AG09319 (cell line): ENCODE results near the gene OSBPL5.

Experiments
- DNase-seq: peaks from one replicate; pipeline ENCODE4 v3.0.0-alpha.2; 2010; ENCODE audit warnings: low read depth; ENCODE audit errors: extremely low read depth
- TF ChIP-seq, protein P1 (sequence below): IDR thresholded peaks from 2 replicates; pipeline ENCODE4 v1.5.1; 2011; ENCODE audit warnings: low read depth, mild to moderate bottlenecking, inconsistent platforms, low read length, moderate library complexity

Gene OSBPL5

DNA sequence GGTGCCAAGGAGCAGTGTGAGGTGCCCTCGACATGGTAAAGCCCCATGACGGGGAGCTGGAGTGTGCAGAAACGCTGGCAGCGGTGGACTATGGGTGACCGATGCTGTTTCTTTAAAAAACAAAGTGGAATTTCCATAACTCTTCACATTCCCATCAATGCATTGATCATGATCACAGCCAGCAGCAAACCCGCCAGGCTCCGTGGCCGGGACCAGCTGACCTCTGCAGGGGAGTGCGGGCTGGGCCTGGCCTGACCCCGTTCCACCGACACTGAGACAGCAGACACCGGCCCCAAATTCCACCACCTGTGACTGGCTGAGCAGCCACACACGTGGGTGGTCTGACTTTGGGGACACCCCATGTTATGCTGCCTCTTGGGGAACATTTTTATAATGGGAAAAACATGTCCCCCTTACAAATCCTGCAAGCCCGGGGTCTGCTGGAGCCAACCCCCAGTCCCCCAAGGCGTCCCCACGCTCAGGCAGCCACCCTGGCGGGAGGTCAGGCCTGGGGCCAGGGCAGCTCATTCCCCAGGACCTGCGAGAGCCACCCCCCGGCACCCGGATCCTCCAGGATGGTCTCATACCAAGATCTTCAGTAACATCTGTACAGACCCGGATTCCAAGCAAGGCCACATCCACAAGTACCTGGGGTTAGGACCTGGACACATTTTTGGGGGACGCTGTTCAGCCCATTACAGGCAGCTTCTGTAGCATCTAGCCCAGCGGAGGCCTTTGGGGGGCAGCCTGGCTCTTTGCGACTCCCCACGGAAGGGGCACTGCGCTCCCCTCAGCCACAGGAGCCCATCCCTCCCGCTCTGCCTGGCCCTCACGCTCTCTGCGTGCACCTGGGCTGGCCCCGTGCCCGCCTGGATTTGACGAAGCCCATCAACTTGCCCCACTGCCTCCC, 20.6 kb downstream of the OSBPL5 start:
- TF ChIP-seq, protein P1, sequence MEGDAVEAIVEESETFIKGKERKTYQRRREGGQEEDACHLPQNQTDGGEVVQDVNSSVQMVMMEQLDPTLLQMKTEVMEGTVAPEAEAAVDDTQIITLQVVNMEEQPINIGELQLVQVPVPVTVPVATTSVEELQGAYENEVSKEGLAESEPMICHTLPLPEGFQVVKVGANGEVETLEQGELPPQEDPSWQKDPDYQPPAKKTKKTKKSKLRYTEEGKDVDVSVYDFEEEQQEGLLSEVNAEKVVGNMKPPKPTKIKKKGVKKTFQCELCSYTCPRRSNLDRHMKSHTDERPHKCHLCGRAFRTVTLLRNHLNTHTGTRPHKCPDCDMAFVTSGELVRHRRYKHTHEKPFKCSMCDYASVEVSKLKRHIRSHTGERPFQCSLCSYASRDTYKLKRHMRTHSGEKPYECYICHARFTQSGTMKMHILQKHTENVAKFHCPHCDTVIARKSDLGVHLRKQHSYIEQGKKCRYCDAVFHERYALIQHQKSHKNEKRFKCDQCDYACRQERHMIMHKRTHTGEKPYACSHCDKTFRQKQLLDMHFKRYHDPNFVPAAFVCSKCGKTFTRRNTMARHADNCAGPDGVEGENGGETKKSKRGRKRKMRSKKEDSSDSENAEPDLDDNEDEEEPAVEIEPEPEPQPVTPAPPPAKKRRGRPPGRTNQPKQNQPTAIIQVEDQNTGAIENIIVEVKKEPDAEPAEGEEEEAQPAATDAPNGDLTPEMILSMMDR = no peak
- no peak for DNase-seq

- no peak for DNase-seq
- TF ChIP-seq, protein P1 = no peak
These were observed 21.8 kb downstream of the OSBPL5 start for GRCh38 chr11:3143136-3143880.

- DNase-seq = no peak
- TF ChIP-seq, protein P1 = no peak
These were observed 24.9 kb downstream of the OSBPL5 start for GRCh38 chr11:3140291-3140603.

DNA sequence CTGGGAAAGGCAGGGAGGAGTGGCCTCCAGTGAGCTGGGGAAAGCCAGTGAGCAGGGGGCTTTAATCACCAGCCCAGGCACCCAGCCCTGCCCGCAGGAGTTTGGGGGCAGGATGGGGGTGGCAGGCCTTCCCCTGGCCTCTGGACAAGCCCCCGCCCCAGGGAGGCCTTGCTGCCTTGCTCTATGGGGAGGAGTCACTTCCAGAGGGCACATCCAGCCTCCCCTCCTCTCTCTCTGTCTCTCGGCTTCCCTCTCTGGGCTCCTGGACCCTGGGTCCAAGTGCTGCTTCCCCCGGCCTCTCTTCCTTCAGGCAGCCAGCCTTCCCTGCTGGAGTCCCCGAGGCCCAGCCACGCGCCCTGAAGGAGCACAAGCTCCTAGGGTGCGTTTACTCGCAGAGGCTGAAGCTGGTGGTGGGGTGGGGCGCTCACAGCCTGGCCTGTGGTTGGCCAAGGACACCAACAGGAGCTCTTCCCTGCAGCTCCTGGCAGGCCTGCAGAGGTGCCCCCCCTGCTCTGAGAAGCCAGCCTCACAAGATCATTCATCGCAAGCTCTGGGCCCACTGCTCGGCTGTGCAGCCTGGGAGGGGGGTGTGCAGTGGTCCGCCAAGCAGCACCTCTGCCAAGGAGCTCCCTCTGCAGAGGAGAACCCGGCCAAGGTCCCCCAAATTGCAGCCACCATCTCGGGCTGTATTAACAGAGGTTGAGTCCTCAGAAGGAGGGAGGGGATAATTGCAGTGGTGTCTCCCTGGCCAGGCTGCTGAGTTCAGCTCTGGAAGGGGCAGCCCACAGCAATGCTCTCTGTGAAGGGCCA, 25.4 kb downstream of the OSBPL5 start:
- no peak for DNase-seq
- TF ChIP-seq, protein P1 = no peak

GRCh38 chr11:3139086-3139440, 26.0 kb downstream of the OSBPL5 start:
- TF ChIP-seq, protein P1 = no peak
- DNase-seq = no peak

DNA sequence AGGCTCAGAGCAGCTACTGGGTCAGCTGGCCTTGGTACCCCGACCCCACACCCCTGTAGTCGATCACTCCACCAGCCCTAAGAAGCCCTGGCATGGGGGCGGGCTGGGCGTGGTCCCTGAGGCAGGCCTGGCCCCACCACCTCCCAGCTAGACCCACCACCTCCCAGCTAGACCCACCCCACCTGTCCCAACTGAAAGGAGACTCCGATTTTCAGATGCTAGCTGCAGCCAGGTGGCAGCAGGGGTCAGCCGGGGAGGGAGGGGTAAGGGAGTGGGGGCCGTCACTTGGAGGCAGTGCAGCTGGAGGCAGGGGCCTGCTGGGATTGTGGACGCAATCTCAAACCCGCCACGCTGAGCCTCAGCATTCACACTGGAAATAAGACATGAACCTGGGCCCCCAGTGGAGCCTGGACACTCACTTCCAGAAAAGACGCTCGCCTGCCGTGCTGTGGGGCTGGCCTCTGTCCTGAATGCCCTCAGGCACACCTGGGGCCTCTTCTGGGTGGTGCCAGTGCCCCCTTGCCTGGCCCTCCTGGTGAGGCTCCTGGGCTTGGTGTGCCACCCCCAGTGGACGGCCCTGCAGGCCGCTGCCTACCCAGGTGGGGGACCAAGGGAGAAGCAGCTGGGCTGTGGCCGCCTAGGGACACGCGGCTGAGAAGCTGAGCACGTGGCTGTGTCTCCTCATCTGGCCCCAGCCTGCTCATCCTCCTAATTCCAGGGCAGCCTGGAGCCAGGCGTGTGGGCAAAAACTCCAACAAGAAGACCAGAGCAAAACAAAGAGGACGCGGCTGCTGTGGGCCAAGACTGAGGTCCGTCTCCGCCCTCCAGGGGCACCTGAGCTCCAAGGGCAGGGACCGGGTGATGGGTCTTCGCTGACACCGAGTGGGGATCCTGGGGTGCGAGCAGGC, 26.7 kb downstream of the OSBPL5 start:
- DNase-seq = no peak
- TF ChIP-seq, protein P1 = no peak
